Neural cell (in vitro differentiated cells): Measurements from ENCODE around the gene TGFBR3.

Source experiments
- CTCF ChIP-seq: fragments of 450-650 bp; IDR thresholded peaks from 2 replicates; pipeline ENCODE4 v1.5.1; 2014; ENCODE audit warnings: antibody characterized with exemption, mild to moderate bottlenecking, moderate library complexity; ENCODE audit not compliant: poor library complexity, severe bottlenecking
- EP300 ChIP-seq: fragments of 450-650 bp; conservative IDR thresholded peaks from 2 replicates; pipeline ENCODE4 v1.6.1; 2014; ENCODE audit warnings: antibody characterized with exemption, mild to moderate bottlenecking, moderate library complexity; ENCODE audit not compliant: poor library complexity, severe bottlenecking
- EZH2 ChIP-seq: fragments of 200-600, 300-800 bp; shearing (Covaris generic), sonication (generic); IDR thresholded peaks from 2 replicates; pipeline ENCODE4 v1.6.1; 2014; ENCODE audit warnings: antibody characterized with exemption, low read length, borderline replicate concordance, mild to moderate bottlenecking; ENCODE audit not compliant: insufficient read depth, poor library complexity, severe bottlenecking
- MXI1 ChIP-seq: fragments of 450-650 bp; conservative IDR thresholded peaks from 2 replicates; pipeline ENCODE4 v1.6.1; 2014; ENCODE audit warnings: antibody characterized with exemption, mild to moderate bottlenecking; ENCODE audit not compliant: poor library complexity, severe bottlenecking
- POLR2AphosphoS5 ChIP-seq: IDR thresholded peaks from 2 replicates; pipeline ENCODE4 v1.6.1; 2012
- RAD21 ChIP-seq: fragments of 450-650 bp; conservative IDR thresholded peaks from 2 replicates; pipeline ENCODE4 v1.6.1; 2014; ENCODE audit warnings: antibody characterized with exemption, mild to moderate bottlenecking, moderate library complexity
- TAF1 ChIP-seq: IDR thresholded peaks from 2 replicates; pipeline ENCODE4 v1.6.1; 2012; ENCODE audit warnings: low read depth

DNA sequence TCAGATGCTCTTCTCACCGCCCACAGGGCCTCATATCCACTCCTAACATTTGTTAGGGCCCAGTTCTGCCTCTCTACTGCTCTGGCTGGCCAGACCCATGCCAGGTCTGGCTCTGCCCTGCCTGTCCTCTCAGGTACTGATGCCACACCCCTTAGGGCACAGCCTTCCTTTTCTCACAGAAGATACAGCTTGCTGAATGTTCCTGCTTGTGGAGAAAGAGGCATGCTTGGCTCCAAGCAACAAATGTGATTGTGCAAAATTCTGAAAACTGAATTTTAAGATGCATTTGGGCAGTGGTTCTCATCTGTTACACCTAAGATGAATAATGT lies 178.1 kb downstream of the TGFBR3 start:
- TF ChIP-seq CTCF (no peak), RAD21 (no peak), EP300 (no peak), EZH2 (no peak), MXI1 (no peak), TAF1 (no peak), POLR2AphosphoS5 (no peak)
